SK-N-SH treated with all-trans-retinoic acid at 6 μM for 48 hours (cell line): ENCODE results near the gene ARAP2.

Source experiments
- ATAC-seq: fragments of 200-7000 bp; cut with Tn5 transposase; 3 replicates; pipeline ENCODE4 v1.9.1; 2020; ENCODE audit warnings: mild to moderate bottlenecking, moderate library complexity
- ARNTL ChIP-seq: fragments of 450-650 bp; formaldehyde crosslinking; IDR thresholded peaks from 2 replicates; pipeline ENCODE4 v1.5.0; 2020; ENCODE audit warnings: low read depth, mild to moderate bottlenecking, moderate library complexity, borderline replicate concordance
- BACH2 ChIP-seq: fragments of 250-450 bp; sonication (Bioruptor Pico); IDR thresholded peaks from 2 replicates; pipeline ENCODE4 v1.9.0; 2021; ENCODE audit warnings: mild to moderate bottlenecking, borderline replicate concordance
- CREB5 ChIP-seq: fragments of 250-450 bp; sonication (Bioruptor Pico); IDR thresholded peaks from 2 replicates; pipeline ENCODE4 v1.5.1; 2020; ENCODE audit warnings: low read depth, mild to moderate bottlenecking, moderate library complexity
- CSRNP3 ChIP-seq: fragments of 250-450 bp; sonication (Bioruptor Pico); IDR thresholded peaks from 2 replicates; pipeline ENCODE4 v1.5.1; 2021; ENCODE audit warnings: mild to moderate bottlenecking, moderate library complexity
- GLIS3 ChIP-seq: fragments of 250-450 bp; sonication (Bioruptor Pico); IDR thresholded peaks from 2 replicates; pipeline ENCODE4 v1.5.0; 2020; ENCODE audit warnings: mild to moderate bottlenecking, moderate library complexity
- ISL1 ChIP-seq: fragments of 250-450 bp; sonication (Bioruptor Pico); IDR thresholded peaks from 2 replicates; pipeline ENCODE4 v2.1.2; 2022; ENCODE audit warnings: mild to moderate bottlenecking, moderate library complexity
- OSR1 ChIP-seq: fragments of 250-450 bp; sonication (Bioruptor Pico); IDR thresholded peaks from 2 replicates; pipeline ENCODE4 v1.8.0; 2022; ENCODE audit warnings: moderate library complexity, mild to moderate bottlenecking, inconsistent platforms
- PATZ1 ChIP-seq: fragments of 250-450 bp; sonication (Bioruptor Pico); IDR thresholded peaks from 2 replicates; pipeline ENCODE4 v1.8.0; 2020; ENCODE audit warnings: mild to moderate bottlenecking, moderate library complexity, borderline replicate concordance
- POU6F1 ChIP-seq: fragments of 250-450 bp; sonication (Bioruptor Pico); IDR thresholded peaks from 2 replicates; pipeline ENCODE4 v1.8.0; 2021; ENCODE audit warnings: low read depth, mild to moderate bottlenecking, moderate library complexity, borderline replicate concordance
- PPARA ChIP-seq: fragments of 250-450 bp; sonication (Bioruptor Pico); IDR thresholded peaks from 2 replicates; pipeline ENCODE4 v1.5.0; 2020; ENCODE audit warnings: mild to moderate bottlenecking, borderline replicate concordance
- RARB ChIP-seq: fragments of 250-450 bp; sonication (Bioruptor Pico); IDR thresholded peaks from 2 replicates; pipeline ENCODE4 v1.8.0; 2021; ENCODE audit warnings: mild to moderate bottlenecking, moderate library complexity
- TOX ChIP-seq: fragments of 250-450 bp; sonication (Bioruptor Pico); IDR thresholded peaks from 2 replicates; pipeline ENCODE4 v1.8.0; 2021; ENCODE audit warnings: mild to moderate bottlenecking, moderate library complexity, borderline replicate concordance
- TSHZ2 ChIP-seq: fragments of 250-450 bp; sonication (Bioruptor Pico); IDR thresholded peaks from 2 replicates; pipeline ENCODE4 v1.5.0; 2020; ENCODE audit warnings: mild to moderate bottlenecking, moderate library complexity
- ZC3H10 ChIP-seq: fragments of 250-450 bp; sonication (Bioruptor Pico); IDR thresholded peaks from 2 replicates; pipeline ENCODE4 v1.5.1; 2021; ENCODE audit warnings: mild to moderate bottlenecking, moderate library complexity
- ZFP3 ChIP-seq: fragments of 250-450 bp; sonication (Bioruptor Pico); IDR thresholded peaks from 2 replicates; pipeline ENCODE4 v1.5.0; 2020; ENCODE audit warnings: mild to moderate bottlenecking, moderate library complexity
- ZFP30 ChIP-seq: fragments of 450-650 bp; formaldehyde crosslinking; IDR thresholded peaks from 2 replicates; pipeline ENCODE4 v1.5.0; 2022; ENCODE audit warnings: mild to moderate bottlenecking, moderate library complexity
- ZNF70 ChIP-seq: fragments of 450-650 bp; formaldehyde crosslinking; IDR thresholded peaks from 2 replicates; pipeline ENCODE4 v1.5.0; 2020; ENCODE audit warnings: mild to moderate bottlenecking, moderate library complexity
- ZNF8 ChIP-seq: fragments of 450-650 bp; formaldehyde crosslinking; IDR thresholded peaks from 2 replicates; pipeline ENCODE4 v1.5.0; 2020; ENCODE audit warnings: mild to moderate bottlenecking, moderate library complexity

The ARAP2 gene

GRCh38 chr4:36255577-36255976 is 11.3 kb upstream of the ARAP2 start:
- ATAC-seq: no peak
- TF ChIP-seq ARNTL (no peak), ZC3H10 (CRISPR knock-in tag) (no peak), GLIS3 (CRISPR knock-in tag) (no peak), PATZ1 (no peak), ZFP30 (no peak), CREB5 (no peak)

- TF ChIP-seq TSHZ2: no peak
- TF ChIP-seq, all 23 proteins: peak for 0
- no peak for ATAC-seq
Measured at GRCh38 chr4:36254371-36254770, 10.1 kb upstream of the ARAP2 start.

GRCh38 chr4:36251983-36252382 is 7.7 kb upstream of the ARAP2 start:
- no peak for TF ChIP-seq GLIS3 (CRISPR knock-in tag)
- TF ChIP-seq ZFP30: no peak
- TF ChIP-seq CREB5: no peak
- TF ChIP-seq PATZ1: no peak
- no peak for TF ChIP-seq ISL1 (CRISPR knock-in tag)
- TF ChIP-seq ZFP3 (CRISPR knock-in tag): no peak
- TF ChIP-seq ZNF70: no peak
- no peak for TF ChIP-seq TOX (CRISPR knock-in tag)
- TF ChIP-seq PPARA (CRISPR knock-in tag): no peak
- no peak for ATAC-seq

GRCh38 chr4:36249610-36250009 is 5.3 kb upstream of the ARAP2 start:
- no peak for ATAC-seq
- TF ChIP-seq GLIS3 (CRISPR knock-in tag) (no peak), TOX (CRISPR knock-in tag) (no peak), CSRNP3 (CRISPR knock-in tag) (no peak), ZC3H10 (CRISPR knock-in tag) (no peak), OSR1 (no peak), BACH2 (CRISPR knock-in tag) (no peak), ZNF8 (CRISPR knock-in tag) (no peak), PPARA (CRISPR knock-in tag) (no peak), TSHZ2 (no peak), ZFP30 (no peak), ZNF70 (no peak), POU6F1 (CRISPR knock-in tag) (no peak), ISL1 (CRISPR knock-in tag) (no peak), PATZ1 (no peak), RARB (CRISPR knock-in tag) (no peak)
